Left cardiac atrium (tissue), 4 donors: Measurements from ENCODE around the gene USP10. TPM values are rescaled to one million over a fixed set of nuclear protein-coding genes. Genes with fewer than 3 reads are reported as not detected.
"Not testable (repeated sequence)": the region's sequence is repeated elsewhere in the genome, so short reads cannot be mapped to it uniquely, and the experiment has no call there.

Experiments
- ATAC-seq, 2 donors: fragments of 200-7000 bp; cut with Tn5 transposase; one replicate each; pipeline ENCODE4 v1.9.1; 2020; ENCODE audit warnings: mild to moderate bottlenecking in 2 of 2, moderate library complexity in 2 of 2
- DNase-seq: peaks from one replicate; pipeline ENCODE4 v3.0.0-alpha.2; 2020
- intact Hi-C, 2 donors: fragments of 100-400 bp; cut with DNase I; formaldehyde crosslinking; loops; one replicate each; pipeline versions ENCODE4 v1.14.1 to v1.15.1; 2022 to 2023
- total RNA-seq, 2 donors: library from RNA; stranded (reverse); fragmentation: NEBNext Ultra II Directional; extraction: Animal tissue kit (Norgen Biotek cat#: 25700); gene quantifications; one replicate each; pipeline ENCODE4 v1.2.1, GENCODE V29; 2021
- donor health status: DM: no; HTN: yes; CAD: no.
- donor health status: DM: no; HTN: yes; CAD: no; lungs with severe emphysema.
- donor health status: DM: yes; HTN: yes; CAD: no.
- donor health status: Dilated cardiomyopathy.

USP10 gene
- total RNA-seq, 2 donors from 2014 or later = 66.7 to 70.7 TPM

DNA sequence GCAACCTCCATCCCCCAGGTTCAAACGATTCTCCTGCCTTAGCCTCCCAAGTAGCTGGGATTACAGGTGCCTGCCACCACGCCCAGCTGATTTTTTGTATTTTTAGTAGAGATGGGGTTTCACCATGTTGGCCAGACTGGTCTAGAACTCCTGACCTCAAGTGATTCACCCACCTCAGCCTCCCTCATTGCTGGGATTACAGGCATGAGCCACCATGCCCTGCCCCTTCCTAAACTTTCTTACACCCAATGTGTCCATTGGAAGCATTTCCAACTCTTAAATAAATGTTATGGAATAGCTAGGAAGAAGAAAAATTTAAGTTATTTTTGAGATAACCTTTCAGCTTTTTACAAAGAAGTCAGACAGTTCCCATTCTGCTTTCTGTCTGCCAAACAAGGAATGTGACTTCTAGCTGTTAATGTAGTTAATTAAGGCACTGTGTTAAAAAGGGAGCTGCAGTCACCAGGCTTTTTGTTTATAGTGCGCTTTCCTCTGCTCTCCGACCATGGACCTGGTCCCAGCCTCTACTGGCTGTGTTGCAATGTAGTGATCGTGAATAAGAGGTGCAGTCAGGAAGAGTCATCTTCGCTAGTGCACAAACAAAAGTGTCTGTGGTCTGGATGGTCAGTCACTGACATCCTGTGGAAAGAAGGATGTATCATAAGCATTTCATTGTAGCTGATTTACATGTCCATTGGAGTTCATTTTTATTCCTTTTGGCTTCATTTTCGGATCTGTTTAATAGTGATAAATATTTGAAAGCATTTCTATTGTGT is 39.7 kb downstream of the USP10 start:
- ATAC-seq = no peak
- no peak for DNase-seq
- intact Hi-C loops = no loop called here

DNA sequence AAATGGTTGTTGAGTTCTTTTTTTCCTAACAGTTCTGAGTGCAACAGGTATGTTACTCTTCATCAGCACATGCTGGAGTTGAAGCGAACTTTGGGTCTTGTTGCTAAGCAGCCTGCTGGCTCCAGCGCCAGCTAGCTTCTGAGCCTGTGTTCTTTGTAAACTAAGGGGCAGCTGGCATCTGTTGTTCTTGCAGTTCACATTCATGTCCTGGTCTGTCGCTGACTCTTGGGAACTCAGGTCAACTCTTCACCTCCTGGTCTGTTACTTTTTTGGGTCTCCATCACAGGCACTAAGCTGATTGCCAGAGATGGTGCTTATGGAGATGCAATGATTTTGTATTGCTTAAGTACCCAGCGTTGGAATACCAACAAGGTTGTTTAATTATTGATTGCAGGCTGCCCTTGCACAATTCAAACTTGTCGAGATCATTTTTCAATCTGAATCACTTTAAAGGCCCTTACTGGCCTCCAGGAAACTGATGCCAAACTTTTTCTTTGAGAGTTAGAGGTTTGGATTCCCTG is 40.9 kb downstream of the USP10 start:
- intact Hi-C loops = no loop called here
- ATAC-seq (no peak), DNase-seq (no peak)

DNA sequence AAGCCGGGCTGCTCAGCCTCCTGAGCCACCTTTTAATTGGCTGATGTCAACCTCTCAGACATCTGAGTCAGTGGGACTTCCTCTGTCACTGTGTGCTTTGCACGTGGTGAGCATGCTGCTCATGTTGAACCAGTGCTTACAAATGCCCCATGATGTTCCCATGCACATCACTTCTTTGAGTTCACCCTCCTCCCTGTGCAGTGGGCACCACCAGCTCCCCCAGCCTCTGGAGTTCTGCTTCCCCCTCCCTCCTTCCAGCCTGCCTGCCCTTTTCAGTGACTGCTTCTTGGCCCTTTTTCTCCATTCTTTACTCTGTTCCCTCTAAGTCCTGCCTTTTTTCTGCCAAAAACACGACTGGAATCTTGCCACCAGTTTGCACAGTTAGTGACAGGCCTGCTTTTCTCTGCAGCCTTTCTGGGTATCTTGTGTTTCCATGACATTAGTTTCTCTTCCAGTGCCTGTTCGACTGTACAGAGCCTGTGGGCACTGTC is 41.6 kb downstream of the USP10 start:
- no peak for DNase-seq
- intact Hi-C loops = no loop called here
- ATAC-seq = peak; percentile 22 to 27

DNA sequence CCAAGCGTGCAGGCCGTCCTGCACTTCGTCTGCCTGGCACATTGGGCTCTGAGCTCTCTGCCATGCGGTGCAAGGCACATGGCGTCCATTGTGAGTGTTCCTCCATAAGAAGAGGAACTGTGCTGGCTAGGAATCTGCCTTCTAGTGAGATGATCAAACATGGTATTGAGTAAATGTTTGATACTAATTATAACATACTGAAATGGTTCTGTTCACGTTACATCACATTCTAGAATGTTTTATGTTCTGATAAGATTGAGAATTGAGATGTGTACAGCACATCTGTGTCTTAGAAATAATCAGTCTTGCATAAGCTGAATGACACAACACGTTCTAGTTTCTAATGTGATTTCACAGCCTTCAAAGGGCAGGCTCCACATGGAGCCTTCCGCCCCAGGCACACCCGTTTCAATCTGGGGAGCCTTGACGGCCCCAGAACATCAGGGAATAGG is 42.9 kb downstream of the USP10 start:
- intact Hi-C loops = no loop called here
- no peak for ATAC-seq
- DNase-seq = no peak

DNA sequence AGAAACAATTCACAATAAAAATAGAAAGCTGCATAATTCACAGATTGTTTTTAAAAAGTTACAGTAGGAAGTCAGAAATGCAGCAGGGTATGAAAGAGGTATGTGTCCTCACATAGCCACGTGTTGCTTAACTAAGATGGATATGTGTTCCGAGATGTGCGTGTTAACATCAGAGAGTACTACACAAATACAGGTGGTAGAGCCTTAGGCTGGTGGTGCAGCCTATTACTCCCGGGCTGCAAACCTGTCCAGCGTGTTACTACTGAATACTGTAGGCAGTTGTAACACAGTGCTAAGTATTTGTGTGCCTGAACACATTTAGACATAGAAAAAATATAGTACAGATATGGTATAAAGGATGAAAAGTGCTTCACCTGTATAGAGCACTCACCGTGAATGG is 46.4 kb downstream of the USP10 start:
- intact Hi-C loops = no loop called here
- no peak for DNase-seq
- ATAC-seq = no peak

DNA sequence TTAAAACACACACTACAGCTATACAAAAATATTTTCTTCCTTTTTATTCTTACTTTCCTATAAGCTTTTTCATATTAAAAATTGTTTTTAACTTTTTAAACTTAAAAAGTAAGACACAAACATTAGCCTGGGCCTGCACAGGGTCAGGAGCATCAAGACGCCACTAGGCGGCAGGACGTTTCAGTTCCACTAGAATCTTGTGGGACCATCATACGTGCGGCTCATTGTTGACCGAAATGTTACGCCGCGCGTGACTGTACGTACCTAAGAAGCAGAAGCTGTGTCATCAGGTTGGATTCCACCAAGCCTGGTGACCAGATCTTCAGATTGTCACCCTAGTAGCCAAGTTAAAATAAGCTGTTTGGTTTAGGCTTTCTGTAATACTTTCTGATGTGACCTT is 47.1 kb downstream of the USP10 start:
- intact Hi-C loops = no loop called here
- ATAC-seq = no peak
- DNase-seq = no peak

DNA sequence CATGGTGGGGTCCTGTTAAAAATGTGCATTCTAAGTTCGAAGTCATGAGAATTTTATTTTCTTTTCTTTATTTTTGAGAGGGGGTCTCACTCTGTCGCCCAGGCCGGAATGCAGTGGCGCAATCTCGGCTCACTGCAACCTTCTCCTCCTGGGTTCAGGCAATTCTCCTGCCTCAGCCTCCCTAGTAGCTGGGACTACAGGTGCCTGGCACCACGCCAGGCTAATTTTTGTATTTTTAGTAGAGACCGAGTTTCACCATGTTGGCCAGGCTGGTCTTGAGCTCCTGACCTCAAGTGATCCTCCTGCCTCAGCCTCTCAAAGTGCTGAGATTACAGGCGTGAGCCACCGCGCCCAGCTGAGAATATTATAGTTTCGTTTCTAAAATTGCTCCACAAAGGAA is 48.4 kb downstream of the USP10 start:
- intact Hi-C loops, DNase-seq, ATAC-seq: not testable (repeated sequence)

DNA sequence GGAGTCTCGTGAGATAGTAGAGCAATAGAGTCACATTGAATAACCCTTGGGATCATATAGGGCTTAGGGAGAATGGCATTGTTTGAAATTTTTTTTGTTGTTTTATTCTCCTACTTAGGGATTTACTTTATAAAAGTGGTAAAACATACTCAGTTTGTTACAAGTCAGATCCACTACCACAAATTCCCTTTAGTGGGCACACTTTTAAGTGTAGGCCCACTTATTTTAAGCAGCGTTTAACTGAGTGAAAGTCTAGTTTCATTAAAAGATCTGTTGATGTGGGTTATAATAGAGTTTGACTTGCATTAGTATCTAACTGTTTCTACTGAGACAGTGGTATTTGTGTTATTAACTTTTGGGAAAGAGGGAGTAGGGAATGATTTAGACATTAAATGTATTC is 49.3 kb downstream of the USP10 start:
- ATAC-seq (no peak), DNase-seq (no peak)
- intact Hi-C loops = no loop called here

DNA sequence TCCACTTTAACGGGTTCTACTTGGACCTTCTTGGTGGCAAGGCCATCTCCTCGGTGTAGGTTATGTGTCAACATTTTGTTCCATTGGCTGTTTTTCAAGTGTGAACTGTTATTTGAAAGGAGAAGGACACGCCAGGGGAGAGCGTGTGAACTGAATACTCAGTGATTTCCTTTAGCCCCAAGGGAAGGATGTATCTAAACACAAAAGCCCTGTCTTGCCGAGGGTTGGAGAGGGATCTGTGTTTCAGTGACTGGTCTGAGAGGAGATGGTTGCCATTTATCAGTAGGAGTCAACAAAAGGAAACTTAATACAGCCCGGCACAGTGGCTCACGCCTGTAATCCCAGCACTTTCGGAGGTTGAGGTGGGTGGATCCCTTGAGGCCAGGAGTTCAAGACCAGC is 50.0 kb downstream of the USP10 start:
- peak in 1 of 2 donors; percentile 5 for ATAC-seq
- intact Hi-C loops = loop anchor here in 1 of 2 donors (5.0 to 10.0 kb wide), 2 partner anchors 217 to 335 kb away; no protein-coding TSS in a partner anchor
- no peak for DNase-seq

DNA sequence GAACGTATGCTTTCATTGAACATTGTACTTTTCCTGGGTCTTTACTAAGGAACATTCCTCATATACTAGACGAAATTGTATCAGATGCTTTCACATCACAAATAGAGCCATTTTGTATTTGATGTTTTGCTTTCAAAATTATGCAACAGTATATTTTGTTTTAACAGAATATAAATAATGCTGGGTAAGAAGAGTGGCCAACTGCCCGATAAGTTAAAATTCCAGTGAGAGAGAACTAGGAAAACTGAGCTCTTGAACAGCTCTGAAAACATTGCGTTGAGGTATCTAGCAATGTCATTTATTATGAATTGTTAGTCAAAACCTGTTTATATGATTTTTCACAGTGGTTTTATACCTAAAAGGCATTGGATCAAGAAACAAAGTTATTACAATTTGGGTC is 50.8 kb downstream of the USP10 start:
- intact Hi-C loops = loop anchor here in 1 of 2 donors (5.0 to 10.0 kb wide), 2 partner anchors 217 to 334 kb away; no protein-coding TSS in a partner anchor
- ATAC-seq (no peak), DNase-seq (no peak)

DNA sequence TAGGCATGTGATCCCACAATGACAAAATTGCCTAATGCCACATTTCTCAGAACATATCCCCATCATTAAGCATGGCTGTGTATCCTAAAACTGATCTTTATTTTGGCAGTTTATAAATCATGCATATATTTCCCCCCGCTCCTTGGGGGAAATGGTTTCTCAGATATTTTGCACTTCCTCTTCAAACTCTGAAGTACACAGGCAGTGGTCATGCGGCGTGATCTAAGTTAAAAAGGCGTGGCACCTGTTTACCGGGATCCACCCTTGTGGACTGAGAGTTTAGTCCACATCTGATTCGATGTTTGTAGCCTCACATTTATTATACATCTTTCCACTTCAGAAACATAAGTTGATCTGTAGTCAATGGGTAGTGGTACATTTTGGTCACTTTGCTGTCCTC is 51.4 kb downstream of the USP10 start:
- intact Hi-C loops = loop anchor here in 1 of 2 donors (5.0 to 10.0 kb wide), 2 partner anchors 216 to 334 kb away; no protein-coding TSS in a partner anchor
- DNase-seq = no peak
- no peak for ATAC-seq

DNA sequence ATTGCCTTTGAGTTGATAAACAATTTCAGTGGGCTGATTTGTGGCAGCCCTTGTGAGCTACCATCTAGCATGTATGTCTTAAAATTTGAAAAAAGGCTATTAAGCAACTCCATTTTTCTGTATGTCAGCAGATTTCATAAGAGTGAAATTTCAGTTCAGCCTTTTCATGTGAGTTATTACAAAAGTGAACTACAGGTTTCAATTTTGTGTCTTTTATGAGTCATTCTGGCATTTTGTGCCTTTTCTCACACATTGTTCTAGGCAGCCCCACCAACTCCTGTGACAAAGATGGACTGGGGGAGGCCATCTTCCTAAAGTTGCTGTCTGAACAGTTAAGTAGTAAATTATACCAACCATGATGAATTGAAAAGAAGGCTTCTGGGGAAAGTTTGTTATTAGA is 52.1 kb downstream of the USP10 start:
- no peak for DNase-seq

DNA sequence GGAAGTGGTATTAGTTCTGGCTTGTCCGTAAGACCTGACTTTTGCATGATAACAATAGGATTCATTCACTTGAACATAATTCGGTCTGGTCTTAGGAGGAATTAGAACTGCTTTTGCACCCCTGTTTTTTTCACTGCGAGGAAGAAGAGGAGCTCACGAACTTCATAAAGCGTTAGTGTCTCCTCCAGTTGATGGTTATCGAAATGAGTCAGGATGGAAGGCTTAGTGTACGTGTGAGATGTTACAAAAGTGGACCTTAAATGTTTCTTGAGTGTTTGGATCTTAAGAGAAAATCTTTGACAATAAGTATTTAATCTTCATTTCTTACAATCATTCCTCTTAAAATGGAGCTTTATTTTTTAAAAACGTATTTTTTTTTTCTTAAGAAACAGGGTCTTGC is 52.8 kb downstream of the USP10 start:
- DNase-seq (no peak), ATAC-seq (no peak)
- intact Hi-C loops = loop anchor here in 1 of 2 donors (5.0 to 10.0 kb wide), 2 partner anchors 215 to 332 kb away; no protein-coding TSS in a partner anchor

More for the DNA sequence above, 52.1 kb downstream of the USP10 start:
- intact Hi-C loops = loop anchor here in 1 of 2 donors (5.0 to 10.0 kb wide), 2 partner anchors 215 to 333 kb away; no protein-coding TSS in a partner anchor
- no peak for ATAC-seq

DNA sequence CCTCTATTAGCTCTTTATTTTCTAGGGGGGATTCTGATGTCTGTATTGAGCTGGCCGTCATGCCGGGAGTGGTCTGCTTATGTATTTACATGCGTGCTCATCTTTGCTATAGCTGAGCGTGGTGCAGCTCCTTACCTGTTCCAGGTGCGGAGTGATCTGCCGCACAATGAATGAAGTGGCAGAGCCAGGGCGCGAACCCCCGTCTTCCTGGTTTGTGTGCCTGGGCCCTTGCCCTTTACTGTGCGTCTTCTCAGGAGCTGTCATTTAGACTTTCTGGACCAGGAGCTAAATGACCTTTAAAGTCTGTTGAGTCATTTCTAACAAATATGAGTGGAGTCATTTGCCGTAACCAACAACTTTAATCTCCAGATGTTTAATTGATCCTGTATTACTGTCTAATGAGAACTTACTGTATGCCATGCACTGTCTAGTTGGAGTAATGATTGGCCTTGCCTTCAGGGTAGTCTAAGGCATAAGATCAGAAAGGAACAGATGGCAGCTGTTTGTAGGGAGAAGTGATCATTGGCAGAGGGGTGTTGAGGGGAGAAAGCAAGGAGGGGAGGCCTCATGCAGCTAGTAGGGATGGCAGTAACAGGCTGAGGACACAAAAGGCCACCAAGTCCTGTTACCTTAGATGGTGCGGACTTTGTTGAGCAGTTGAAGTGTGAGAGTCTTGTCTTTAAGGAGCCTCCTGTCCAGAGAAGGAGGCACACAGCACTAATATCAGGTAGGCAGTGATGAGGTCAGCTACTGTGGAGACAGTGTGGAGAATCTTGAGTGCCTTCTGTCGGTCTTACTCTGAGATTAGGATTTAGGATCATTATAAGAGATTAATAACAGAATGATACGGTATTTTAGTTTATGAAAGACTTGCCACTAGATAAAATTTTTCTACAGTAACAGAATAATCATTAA is 53.9 kb downstream of the USP10 start:
- DNase-seq (no peak), ATAC-seq (peak in 1 of 2 donors; percentile 7)
- intact Hi-C loops = loop anchor here (2.0 to 10.0 kb wide), 3 partner anchors 214 to 331 kb away; no protein-coding TSS in a partner anchor

DNA sequence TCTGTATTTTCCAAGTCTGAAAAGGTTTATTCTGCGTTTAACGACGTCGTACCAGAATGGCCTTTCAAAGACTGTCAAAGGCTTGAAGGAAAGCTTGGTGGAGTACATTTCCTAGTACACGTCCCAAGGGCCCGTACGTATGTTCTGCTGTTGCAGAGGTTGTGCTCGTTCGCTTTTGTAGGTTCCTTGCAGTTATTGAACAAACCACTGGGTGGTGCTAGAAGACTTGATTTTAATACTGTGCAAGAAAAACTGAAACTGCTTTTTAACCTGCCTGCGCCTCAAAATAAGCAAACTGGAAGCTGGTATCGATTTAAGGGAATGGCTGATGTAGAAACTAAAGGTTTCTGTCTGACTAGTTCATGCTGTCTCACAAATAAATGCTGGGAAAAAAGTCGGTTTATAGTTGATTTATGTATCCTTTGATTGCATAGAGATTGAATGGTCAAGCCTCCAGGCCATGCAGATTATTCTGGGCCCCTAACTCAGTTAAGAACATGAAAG is 54.6 kb downstream of the USP10 start:
- DNase-seq (no peak), ATAC-seq (peak; percentile 81 to 82)
- intact Hi-C loops = loop anchor here (2.0 to 10.0 kb wide), 3 partner anchors 213 to 330 kb away; no protein-coding TSS in a partner anchor

DNA sequence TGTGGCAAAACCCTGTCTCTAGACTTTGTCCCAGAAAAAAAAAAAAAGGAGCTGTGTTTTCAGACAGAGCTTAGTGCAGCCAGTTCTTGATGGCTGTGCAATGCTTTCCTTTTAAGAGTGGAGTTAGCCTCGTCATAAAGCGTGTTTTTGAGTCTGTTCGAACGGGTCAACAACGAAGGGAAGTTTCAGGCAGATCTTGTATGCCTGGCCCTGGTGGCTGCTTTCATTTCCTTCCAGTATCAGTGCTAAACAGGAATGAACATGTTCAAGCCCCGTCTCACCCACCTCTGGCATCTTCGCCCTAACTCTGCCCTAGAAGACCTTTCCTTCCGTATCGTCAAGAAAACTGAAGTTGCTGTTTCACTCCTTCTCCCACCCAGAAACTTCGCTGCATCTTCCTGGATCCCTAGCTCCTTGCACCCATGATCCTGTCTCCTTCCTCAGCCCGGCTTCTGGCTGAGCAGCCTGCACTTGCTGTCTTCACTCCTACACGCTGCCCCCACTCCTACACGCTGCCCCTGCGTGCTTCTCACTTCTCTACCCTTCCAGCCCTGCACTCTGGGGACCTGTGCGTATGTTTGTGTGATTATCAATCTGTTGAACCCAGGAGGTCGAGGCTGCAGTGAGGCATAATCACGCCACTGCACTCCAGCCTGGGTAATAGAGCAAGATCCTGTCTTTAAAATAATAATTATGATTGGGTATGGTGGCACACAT is 55.3 kb downstream of the USP10 start:
- intact Hi-C loops = loop anchor here (2.0 to 10.0 kb wide), 4 partner anchors 197 to 330 kb away; no protein-coding TSS in a partner anchor
- DNase-seq = no peak
- peak in 1 of 2 donors; percentile 8 for ATAC-seq

DNA sequence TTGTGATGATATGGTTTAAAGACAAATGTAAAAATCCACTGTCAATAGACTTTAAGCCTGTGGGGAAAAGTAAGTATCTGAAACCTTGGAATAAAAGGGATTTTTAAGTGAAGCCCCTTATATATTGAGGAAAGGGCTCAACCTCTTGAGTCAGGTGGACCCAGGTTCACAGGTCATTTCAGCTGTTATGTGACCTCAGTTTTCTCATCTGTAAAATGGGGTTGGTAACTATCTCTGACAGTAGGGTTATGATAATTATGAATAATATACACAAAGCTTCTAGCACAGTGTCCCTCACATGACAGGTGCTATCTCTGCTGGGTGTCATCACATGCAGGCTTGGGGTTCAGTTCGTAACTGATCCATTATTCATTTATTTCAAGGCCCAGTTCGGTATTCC is 57.0 kb downstream of the USP10 start:
- intact Hi-C loops = loop anchor here (5.0 to 10.0 kb wide), 2 partner anchors 195 to 328 kb away; no protein-coding TSS in a partner anchor
- no peak for ATAC-seq
- no peak for DNase-seq

DNA sequence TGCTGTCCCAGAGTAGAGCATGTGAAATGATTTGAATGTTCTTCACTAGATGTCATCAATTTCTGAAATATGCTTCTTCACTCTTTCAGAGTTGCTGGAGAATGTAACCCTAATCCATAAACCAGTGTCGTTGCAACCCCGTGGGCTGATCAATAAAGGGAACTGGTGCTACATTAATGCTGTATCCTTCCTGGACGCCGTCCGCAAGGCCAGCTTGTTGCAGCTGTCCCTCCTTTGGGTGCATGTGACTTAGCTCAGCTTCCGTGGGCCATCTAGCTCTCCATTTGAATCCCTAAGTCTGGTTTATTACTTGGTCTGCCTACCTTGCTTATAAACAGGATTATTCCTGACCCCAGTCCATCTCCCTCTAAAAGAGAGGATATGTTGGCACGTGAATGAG is 58.8 kb downstream of the USP10 start:
- intact Hi-C loops = loop anchor here (5.0 to 10.0 kb wide), 2 partner anchors 194 to 326 kb away; no protein-coding TSS in a partner anchor
- ATAC-seq = no peak
- no peak for DNase-seq
